Fibroblast of mammary gland (primary cell): Measurements from ENCODE around the gene OVOL1.

Experiments used
- DNase-seq: peaks from one replicate; pipeline ENCODE4 v3.0.0-alpha.2; 2010; ENCODE audit warnings: low read depth
- H3K4me3 ChIP-seq: 2 replicates; pipeline ENCODE4 v1.5.1; 2011; ENCODE audit warnings: low read depth, mild to moderate bottlenecking, low read length, moderate library complexity; ENCODE audit not compliant: control insufficient read depth
- CTCF ChIP-seq: conservative IDR thresholded peaks from 2 replicates; pipeline ENCODE4 v1.5.1; 2011; ENCODE audit warnings: low read depth, low read length, inconsistent platforms; ENCODE audit not compliant: control insufficient read depth, insufficient read depth

The OVOL1 gene

GRCh38 chr11:65780770-65781151 lies 6.1 kb upstream of the OVOL1 start, which contains the start of gene AP5B1:
Gene AP5B1 (minus strand): TSS chr11:65780976. CDS start chr11:65780591, 385 bp downstream.
- DNase-seq = peak; percentile 24
- TF ChIP-seq CTCF = no peak
- peak within 1 kb of the TSS; percentile 77 for H3K4me3 ChIP-seq

- DNase-seq = no peak
- peak overlapping the region; percentile 32 for H3K4me3 ChIP-seq
- no peak for TF ChIP-seq CTCF
These were observed 5.5 kb upstream of the OVOL1 start for GRCh38 chr11:65781152-65781961.

GRCh38 chr11:65781962-65782815 lies 4.7 kb upstream of the OVOL1 start:
- no peak for TF ChIP-seq CTCF
- DNase-seq = no peak
- H3K4me3 ChIP-seq = no peak overlapping the region

GRCh38 chr11:65782816-65783228 lies 4.0 kb upstream of the OVOL1 start:
- no peak for DNase-seq
- no peak overlapping the region for H3K4me3 ChIP-seq
- TF ChIP-seq CTCF = no peak

- DNase-seq = no peak
- H3K4me3 ChIP-seq = no peak overlapping the region
- no peak for TF ChIP-seq CTCF
These were observed 1.4 kb upstream of the OVOL1 start for GRCh38 chr11:65785319-65786007.

GRCh38 chr11:65786008-65786785 lies 666 bp upstream of the OVOL1 start:
- no peak for TF ChIP-seq CTCF
- H3K4me3 ChIP-seq = no peak overlapping the region
- no peak for DNase-seq
